ENCODE results near the gene DDX6. TPM values are rescaled to one million over a fixed set of nuclear protein-coding genes. Genes with fewer than 3 reads are reported as not detected.

Gene DDX6
- total and polyA plus RNA-seq, 9 of the 15 experiments (the other 6 are each of a cell fraction or from before 2014, with no cell fraction given): 10.0 to 102 (median 58.2) TPM

- TF ChIP-seq PHF20 (IDR thresholded peaks at IDR 0.05; ENCODE audit: partially characterized antibody) (no peak), EGR1 (conservative IDR thresholded peaks at IDR 0.05) (peak; percentile 74), ZNF699 (CRISPR knock-in tag; IDR thresholded peaks at IDR 0.05; ENCODE audit: insufficient replicate concordance) (no peak), ZNF561 (CRISPR knock-in tag; conservative IDR thresholded peaks at IDR 0.05) (no peak), ATF1 (CRISPR knock-in tag; IDR thresholded peaks at IDR 0.05) (no peak), ATF1 (tag; IDR thresholded peaks at IDR 0.05) (peak; percentile 56), NR0B1 (IDR thresholded peaks at IDR 0.05; ENCODE audit: partially characterized antibody) (no peak), LCOR (CRISPR knock-in tag; IDR thresholded peaks at IDR 0.05) (peak; percentile 26; the same call in 1 of the 2 replicates), ARID2 (IDR thresholded peaks at IDR 0.05) (no peak), YY1 (IDR thresholded peaks at IDR 0.05; ENCODE audit: borderline replicate concordance in 1 of 3, control insufficient read depth in 1 of 3, extremely low read depth in 1 of 3, insufficient read depth in 3 of 3, insufficient read length in 1 of 3, insufficient replicate concordance in 2 of 3, low read depth in 1 of 3, low read length in 2 of 3) (peak; percentile 87 to 97 (median 96)), NCOR1 (IDR thresholded peaks at IDR 0.05) (peak; percentile 67; the same call in 1 of the 2 replicates), CHD4 (IDR thresholded peaks at IDR 0.05; ENCODE audit: insufficient read depth, insufficient replicate concordance, low read depth, low read length, poor library complexity, severe bottlenecking) (no peak), TGIF2 (CRISPR knock-in tag; IDR thresholded peaks at IDR 0.05) (no peak), ZNF583 (CRISPR knock-in tag; IDR thresholded peaks at IDR 0.05) (no peak), SMARCA4 (IDR thresholded peaks at IDR 0.05) (peak; percentile 18; the same call in 1 of the 2 replicates), ARHGAP35 (IDR thresholded peaks at IDR 0.05; ENCODE audit: partially characterized antibody) (no peak), COPS2 (conservative IDR thresholded peaks at IDR 0.05) (no peak), RERE (CRISPR knock-in tag; IDR thresholded peaks at IDR 0.05; ENCODE audit: borderline replicate concordance) (no peak), KLF16 (IDR thresholded peaks at IDR 0.05) (no peak), ZNF639 (CRISPR knock-in tag; conservative IDR thresholded peaks at IDR 0.05 in 1 of 2, IDR thresholded peaks at IDR 0.05 in 1 of 2) (peak in 1 of 2 experiments; percentile 85; a peak in 2 of 4 replicates)
These were observed at the start of gene DDX6 (continued) for GRCh38 chr11:118791111-118791960.

Measured in K562 (cell line).